HL-60 (cell line): ENCODE results near the gene PSMB11.

Experiments used
- CTCF ChIP-seq: IDR thresholded peaks from one replicate; pipeline ENCODE4 v1.5.1; 2011; ENCODE audit warnings: low read length, control low read depth, inconsistent platforms; ENCODE audit not compliant: insufficient read depth
- POLR2AphosphoS5 ChIP-seq: IDR thresholded peaks from 2 replicates; pipeline ENCODE4 v1.6.1; 2012; ENCODE audit warnings: low read depth
- REST ChIP-seq: IDR thresholded peaks from 2 replicates; pipeline ENCODE4 v1.6.1; 2012; ENCODE audit warnings: low read depth; ENCODE audit not compliant: insufficient replicate concordance

- TF ChIP-seq CTCF (no peak), REST (no peak), POLR2AphosphoS5 (no peak)
Observed at GRCh38 chr14:23047034-23047634, 5.1 kb downstream of the PSMB11 start.
